Mammary epithelial cell (primary cell): ENCODE results near the gene SENP6.

Experiments used
- EZH2 ChIP-seq: IDR thresholded peaks from 2 replicates; pipeline ENCODE4 v1.6.1; 2012; ENCODE audit warnings: low read length, inconsistent platforms, borderline replicate concordance
- TF ChIP-seq, protein P1 (sequence below), 2 donors: IDR thresholded peaks in 1 of 2; conservative IDR thresholded peaks in 1 of 2; 2 replicates each; pipeline ENCODE4 v1.5.1; 2011 to 2012; ENCODE audit warnings: inconsistent platforms in 2 of 2, low read length in 2 of 2, mild to moderate bottlenecking in 2 of 2, control low read depth in 1 of 2, low read depth in 1 of 2; ENCODE audit not compliant: insufficient read depth in 1 of 2; ENCODE audit errors: extremely low read depth in 1 of 2

GRCh38 chr6:75572072-75572471 lies 29.6 kb upstream of the SENP6 start:
- TF ChIP-seq, protein P1, sequence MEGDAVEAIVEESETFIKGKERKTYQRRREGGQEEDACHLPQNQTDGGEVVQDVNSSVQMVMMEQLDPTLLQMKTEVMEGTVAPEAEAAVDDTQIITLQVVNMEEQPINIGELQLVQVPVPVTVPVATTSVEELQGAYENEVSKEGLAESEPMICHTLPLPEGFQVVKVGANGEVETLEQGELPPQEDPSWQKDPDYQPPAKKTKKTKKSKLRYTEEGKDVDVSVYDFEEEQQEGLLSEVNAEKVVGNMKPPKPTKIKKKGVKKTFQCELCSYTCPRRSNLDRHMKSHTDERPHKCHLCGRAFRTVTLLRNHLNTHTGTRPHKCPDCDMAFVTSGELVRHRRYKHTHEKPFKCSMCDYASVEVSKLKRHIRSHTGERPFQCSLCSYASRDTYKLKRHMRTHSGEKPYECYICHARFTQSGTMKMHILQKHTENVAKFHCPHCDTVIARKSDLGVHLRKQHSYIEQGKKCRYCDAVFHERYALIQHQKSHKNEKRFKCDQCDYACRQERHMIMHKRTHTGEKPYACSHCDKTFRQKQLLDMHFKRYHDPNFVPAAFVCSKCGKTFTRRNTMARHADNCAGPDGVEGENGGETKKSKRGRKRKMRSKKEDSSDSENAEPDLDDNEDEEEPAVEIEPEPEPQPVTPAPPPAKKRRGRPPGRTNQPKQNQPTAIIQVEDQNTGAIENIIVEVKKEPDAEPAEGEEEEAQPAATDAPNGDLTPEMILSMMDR (conservative IDR thresholded peaks at IDR 0.05 in 1 of 2, IDR thresholded peaks at IDR 0.05 in 1 of 2; ENCODE audit: extremely low read depth in 1 of 2, insufficient read depth in 1 of 2, low read depth in 1 of 2, low read length in 2 of 2): no peak
- TF ChIP-seq EZH2: no peak
